ENCODE measurements around the gene NDUFAB1.
"Not testable (repeated sequence)": the region's sequence is repeated elsewhere in the genome, so short reads cannot be mapped to it uniquely, and the experiment has no call there.

NDUFAB1 gene

GRCh38 chr16:23587726-23588125, 8.4 kb downstream of the NDUFAB1 start:
- H3K27ac ChIP-seq (ENCODE audit: insufficient read depth, low read depth, low read length, poor library complexity, severe bottlenecking) = no peak overlapping the region
- WGBS, 2 experiments = 97% methylated on average over 5 of the region's 5 CpGs

GRCh38 chr16:23584186-23585076, 11.7 kb downstream of the NDUFAB1 start:
- H3K36me3 ChIP-seq (ENCODE audit: control insufficient read depth, insufficient read depth, low read length) = peaks cover 34% of the 10 kb centered on the region

More at GRCh38 chr16:23587726-23588125, 8.4 kb downstream of the NDUFAB1 start:
- Histone ChIP-seq H3K4me3 (ENCODE audit: insufficient read depth, low read depth, low read length) (no peak overlapping the region), H3K9me3 (ENCODE audit: control insufficient read depth, low read length) (no peaks in the 10 kb centered on the region), H3K36me3 (ENCODE audit: control insufficient read depth, insufficient read depth, low read length) (peaks cover 27% of the 10 kb centered on the region), H3K4me1 (ENCODE audit: control insufficient read depth, insufficient read depth, low read length) (no peaks in the 10 kb centered on the region), H3K27me3 (ENCODE audit: control insufficient read depth, insufficient read depth, low read length, poor library complexity, severe bottlenecking) (no peaks in the 10 kb centered on the region)

GRCh38 chr16:23583271-23583670, 12.8 kb downstream of the NDUFAB1 start:
- 97 to 98% methylated on average over 30 of the region's 30 CpGs for WGBS, 2 experiments
- H3K4me3 ChIP-seq (ENCODE audit: insufficient read depth, low read depth, low read length) = not testable (repeated sequence)
- peaks cover 37% of the 10 kb centered on the region for H3K36me3 ChIP-seq (ENCODE audit: control insufficient read depth, insufficient read depth, low read length)

More at GRCh38 chr16:23584186-23585076, 11.7 kb downstream of the NDUFAB1 start:
- Histone ChIP-seq H3K9me3 (ENCODE audit: control insufficient read depth, low read length) (no peaks in the 10 kb centered on the region), H3K27me3 (ENCODE audit: control insufficient read depth, insufficient read depth, low read length, poor library complexity, severe bottlenecking) (no peaks in the 10 kb centered on the region), H3K4me1 (ENCODE audit: control insufficient read depth, insufficient read depth, low read length) (no peaks in the 10 kb centered on the region), H3K27ac (ENCODE audit: insufficient read depth, low read depth, low read length, poor library complexity, severe bottlenecking) (no peak overlapping the region), H3K4me3 (ENCODE audit: insufficient read depth, low read depth, low read length) (no peak overlapping the region)
- WGBS, 2 experiments = 96% methylated on average over 13 of the region's 14 CpGs

GRCh38 chr16:23581764-23582163, 14.4 kb downstream of the NDUFAB1 start:
- H3K36me3 ChIP-seq (ENCODE audit: control insufficient read depth, insufficient read depth, low read length) = peaks cover 30% of the 10 kb centered on the region
- H3K27ac ChIP-seq (ENCODE audit: insufficient read depth, low read depth, low read length, poor library complexity, severe bottlenecking) = no peak overlapping the region
- no peaks in the 10 kb centered on the region for H3K9me3 ChIP-seq (ENCODE audit: control insufficient read depth, low read length)
- H3K4me3 ChIP-seq (ENCODE audit: insufficient read depth, low read depth, low read length) = no peak overlapping the region
- no peaks in the 10 kb centered on the region for H3K27me3 ChIP-seq (ENCODE audit: control insufficient read depth, insufficient read depth, low read length, poor library complexity, severe bottlenecking)
- H3K4me1 ChIP-seq (ENCODE audit: control insufficient read depth, insufficient read depth, low read length) = no peaks in the 10 kb centered on the region

More at GRCh38 chr16:23583271-23583670, 12.8 kb downstream of the NDUFAB1 start:
- not testable (repeated sequence) for H3K4me1 ChIP-seq (ENCODE audit: control insufficient read depth, insufficient read depth, low read length); H3K27me3 ChIP-seq (ENCODE audit: control insufficient read depth, insufficient read depth, low read length, poor library complexity, severe bottlenecking); H3K27ac ChIP-seq (ENCODE audit: insufficient read depth, low read depth, low read length, poor library complexity, severe bottlenecking); H3K9me3 ChIP-seq (ENCODE audit: control insufficient read depth, low read length)

- Histone ChIP-seq H3K4me3 (ENCODE audit: insufficient read depth, low read depth, low read length) (no peak overlapping the region), H3K27me3 (ENCODE audit: control insufficient read depth, insufficient read depth, low read length, poor library complexity, severe bottlenecking) (no peaks in the 10 kb centered on the region), H3K36me3 (ENCODE audit: control insufficient read depth, insufficient read depth, low read length) (peaks cover 30% of the 10 kb centered on the region), H3K4me1 (ENCODE audit: control insufficient read depth, insufficient read depth, low read length) (no peaks in the 10 kb centered on the region), H3K27ac (ENCODE audit: insufficient read depth, low read depth, low read length, poor library complexity, severe bottlenecking) (no peak overlapping the region), H3K9me3 (ENCODE audit: control insufficient read depth, low read length) (no peaks in the 10 kb centered on the region)
Observed at GRCh38 chr16:23580391-23580790, 15.7 kb downstream of the NDUFAB1 start.

- no peaks in the 10 kb centered on the region for H3K4me1 ChIP-seq (ENCODE audit: control insufficient read depth, insufficient read depth, low read length)
- H3K9me3 ChIP-seq (ENCODE audit: control insufficient read depth, low read length) = no peaks in the 10 kb centered on the region
- WGBS, 2 experiments = 98 to 100% methylated on average over 3 of the region's 4 CpGs
- H3K36me3 ChIP-seq (ENCODE audit: control insufficient read depth, insufficient read depth, low read length) = peaks cover 23% of the 10 kb centered on the region
- H3K4me3 ChIP-seq (ENCODE audit: insufficient read depth, low read depth, low read length) = no peak overlapping the region
- H3K27me3 ChIP-seq (ENCODE audit: control insufficient read depth, insufficient read depth, low read length, poor library complexity, severe bottlenecking) = no peaks in the 10 kb centered on the region
- no peak overlapping the region for H3K27ac ChIP-seq (ENCODE audit: insufficient read depth, low read depth, low read length, poor library complexity, severe bottlenecking)
Observed at GRCh38 chr16:23579371-23579770, 16.7 kb downstream of the NDUFAB1 start.

- H3K4me1 ChIP-seq (ENCODE audit: control insufficient read depth, insufficient read depth, low read length) = no peaks in the 10 kb centered on the region
- peaks cover 24% of the 10 kb centered on the region for H3K36me3 ChIP-seq (ENCODE audit: control insufficient read depth, insufficient read depth, low read length)
- no peak overlapping the region for H3K27ac ChIP-seq (ENCODE audit: insufficient read depth, low read depth, low read length, poor library complexity, severe bottlenecking)
- no peaks in the 10 kb centered on the region for H3K9me3 ChIP-seq (ENCODE audit: control insufficient read depth, low read length)
- no peak overlapping the region for H3K4me3 ChIP-seq (ENCODE audit: insufficient read depth, low read depth, low read length)
- no peaks in the 10 kb centered on the region for H3K27me3 ChIP-seq (ENCODE audit: control insufficient read depth, insufficient read depth, low read length, poor library complexity, severe bottlenecking)
- 94 to 95% methylated on average over 5 of the region's 5 CpGs for WGBS, 2 experiments
Observed at GRCh38 chr16:23578101-23578830, 17.9 kb downstream of the NDUFAB1 start.

- Histone ChIP-seq H3K27me3 (ENCODE audit: control insufficient read depth, insufficient read depth, low read length, poor library complexity, severe bottlenecking) (no peaks in the 10 kb centered on the region), H3K4me1 (ENCODE audit: control insufficient read depth, insufficient read depth, low read length) (no peaks in the 10 kb centered on the region), H3K27ac (ENCODE audit: insufficient read depth, low read depth, low read length, poor library complexity, severe bottlenecking) (no peak overlapping the region), H3K36me3 (ENCODE audit: control insufficient read depth, insufficient read depth, low read length) (peaks cover 24% of the 10 kb centered on the region), H3K9me3 (ENCODE audit: control insufficient read depth, low read length) (no peaks in the 10 kb centered on the region), H3K4me3 (ENCODE audit: insufficient read depth, low read depth, low read length) (no peak overlapping the region)
- WGBS, 2 experiments = 92 to 95% methylated on average over 2 of the region's 2 CpGs
Observed at GRCh38 chr16:23577493-23577892, 18.6 kb downstream of the NDUFAB1 start.

- Histone ChIP-seq H3K4me3 (ENCODE audit: insufficient read depth, low read depth, low read length) (no peak overlapping the region), H3K9me3 (ENCODE audit: control insufficient read depth, low read length) (no peaks in the 10 kb centered on the region), H3K36me3 (ENCODE audit: control insufficient read depth, insufficient read depth, low read length) (peaks cover 21% of the 10 kb centered on the region), H3K27me3 (ENCODE audit: control insufficient read depth, insufficient read depth, low read length, poor library complexity, severe bottlenecking) (no peaks in the 10 kb centered on the region), H3K27ac (ENCODE audit: insufficient read depth, low read depth, low read length, poor library complexity, severe bottlenecking) (no peak overlapping the region), H3K4me1 (ENCODE audit: control insufficient read depth, insufficient read depth, low read length) (no peaks in the 10 kb centered on the region)
- WGBS, 2 experiments = 91 to 96% methylated on average over 3 of the region's 3 CpGs
Observed at GRCh38 chr16:23575834-23576233, 20.3 kb downstream of the NDUFAB1 start.

- Histone ChIP-seq H3K27me3 (ENCODE audit: control insufficient read depth, insufficient read depth, low read length, poor library complexity, severe bottlenecking) (no peaks in the 10 kb centered on the region), H3K36me3 (ENCODE audit: control insufficient read depth, insufficient read depth, low read length) (peaks cover 19% of the 10 kb centered on the region), H3K9me3 (ENCODE audit: control insufficient read depth, low read length) (no peaks in the 10 kb centered on the region), H3K4me3 (ENCODE audit: insufficient read depth, low read depth, low read length) (no peak overlapping the region), H3K27ac (ENCODE audit: insufficient read depth, low read depth, low read length, poor library complexity, severe bottlenecking) (no peak overlapping the region), H3K4me1 (ENCODE audit: control insufficient read depth, insufficient read depth, low read length) (no peaks in the 10 kb centered on the region)
- WGBS, 2 experiments = 94 to 96% methylated on average over 5 of the region's 5 CpGs
Observed at GRCh38 chr16:23573817-23574216, 22.3 kb downstream of the NDUFAB1 start.

All from ectodermal cell (in vitro differentiated cells).